Heart left ventricle (tissue), 13 donors: ENCODE measurements around the gene MYO1H.
"Not testable (repeated sequence)": the region's sequence is repeated elsewhere in the genome, so short reads cannot be mapped to it uniquely, and the experiment has no call there.

ENCODE experiments used
- CTCF ChIP-seq, 12 donors: fragments of 200-600 bp; sonication (generic) in 4 of 12; IDR thresholded peaks; one replicate each; pipeline versions ENCODE4 v1.5.0 to v1.8.0; 2018 to 2022; ENCODE audit warnings: antibody characterized with exemption in 12 of 12, mild to moderate bottlenecking in 5 of 12
- POLR2A ChIP-seq, 2 donors: fragments of 450-650 bp; IDR thresholded peaks; one replicate each; pipeline ENCODE4 v1.6.1; 2017; ENCODE audit warnings: antibody characterized with exemption in 2 of 2, mild to moderate bottlenecking in 2 of 2, moderate library complexity in 2 of 2
- donor health status: ischemic (EF 13 %, LVEDD 7.1; RV severe dilation, severe dysfunction).
- donor health status: DM: no; HTN: yes; CAD: no.
- donor health status: DM: no; HTN: no; CAD: no.
- donor health status: ischemic (EF 25% LVEDD 6.9; RV normal size, moderate dysfunction).
- donor health status: ischemic (EF 25% LVEDD 5.7; RV mildly dilated, moderate dysfunction).
- donor health status: ischemic (EF 35%, LVEDD 5.7; RV mildly dilated, moderate dysfunction).
- donor health status: nonischemic (EF 11% LVEDD 7.7; RV severe dilation, severe dysfunction).
- donor health status: DM: yes; HTN: yes; CAD: no.
- donor health status: PGD.
- donor health status: ischemic (EF 29% LVEDD 5.4; RV normal size, mild dysfunction).
- donor health status: nonischemic (EF 23%, LVEDD 6.1; RV moderate dilation, normal function).

GRCh38 chr12:109404841-109405240 is 57.1 kb downstream of the MYO1H start:
- not testable (repeated sequence) for TF ChIP-seq CTCF, POLR2A (IDR thresholded peaks at IDR 0.05)
